ENCODE data around the gene PXK. TPM values are rescaled to one million over a fixed set of nuclear protein-coding genes. Genes with fewer than 3 reads are reported as not detected.

PXK gene
- total RNA-seq, 3 donors from 2014 or later, result 30.3 to 36.1 (median 34.6) TPM

DNA sequence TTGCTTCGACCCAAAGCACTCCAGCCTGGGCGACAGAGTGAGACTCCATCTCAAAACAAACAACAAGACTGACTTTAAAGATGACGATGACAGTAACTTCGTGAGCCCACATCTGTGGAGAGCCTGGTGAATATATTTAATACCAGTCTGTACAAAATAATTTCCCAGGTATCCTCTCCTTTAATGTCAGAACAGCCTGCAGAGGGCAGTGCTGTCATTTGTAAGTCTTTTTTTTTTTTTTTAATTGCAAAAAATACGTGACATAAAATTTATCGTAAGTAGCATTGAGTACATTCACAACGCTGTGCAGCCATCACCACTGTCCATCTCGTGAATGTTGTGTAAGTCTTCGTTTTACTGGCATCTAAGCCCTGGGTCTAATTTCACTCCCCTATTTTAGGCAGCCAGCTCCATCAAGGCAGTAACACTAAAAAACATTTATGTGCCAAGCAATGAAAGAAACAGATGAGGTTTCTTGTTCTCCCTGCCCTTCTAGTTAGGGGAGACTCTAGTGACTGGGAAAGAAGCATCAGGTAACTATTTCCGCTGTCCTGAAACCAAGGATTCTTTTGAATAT, 25.0 kb upstream of the PXK start:
- no peak for DNase-seq (ENCODE audit: low spot score in 2 of 2)
- no peaks in the 10 kb centered on the region for H3K36me3 ChIP-seq
- peaks cover 7 to 19% of the 10 kb centered on the region in 2 donors for H3K4me1 ChIP-seq
- no peaks in the 10 kb centered on the region for H3K27me3 ChIP-seq
- intact Hi-C loops (cut with DNase I; ENCODE audit: low total_unique reads), result no loop called here
- TF ChIP-seq POLR2AphosphoS5 (IDR thresholded peaks at IDR 0.05), result no peak
- TF ChIP-seq, protein P1, sequence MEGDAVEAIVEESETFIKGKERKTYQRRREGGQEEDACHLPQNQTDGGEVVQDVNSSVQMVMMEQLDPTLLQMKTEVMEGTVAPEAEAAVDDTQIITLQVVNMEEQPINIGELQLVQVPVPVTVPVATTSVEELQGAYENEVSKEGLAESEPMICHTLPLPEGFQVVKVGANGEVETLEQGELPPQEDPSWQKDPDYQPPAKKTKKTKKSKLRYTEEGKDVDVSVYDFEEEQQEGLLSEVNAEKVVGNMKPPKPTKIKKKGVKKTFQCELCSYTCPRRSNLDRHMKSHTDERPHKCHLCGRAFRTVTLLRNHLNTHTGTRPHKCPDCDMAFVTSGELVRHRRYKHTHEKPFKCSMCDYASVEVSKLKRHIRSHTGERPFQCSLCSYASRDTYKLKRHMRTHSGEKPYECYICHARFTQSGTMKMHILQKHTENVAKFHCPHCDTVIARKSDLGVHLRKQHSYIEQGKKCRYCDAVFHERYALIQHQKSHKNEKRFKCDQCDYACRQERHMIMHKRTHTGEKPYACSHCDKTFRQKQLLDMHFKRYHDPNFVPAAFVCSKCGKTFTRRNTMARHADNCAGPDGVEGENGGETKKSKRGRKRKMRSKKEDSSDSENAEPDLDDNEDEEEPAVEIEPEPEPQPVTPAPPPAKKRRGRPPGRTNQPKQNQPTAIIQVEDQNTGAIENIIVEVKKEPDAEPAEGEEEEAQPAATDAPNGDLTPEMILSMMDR (IDR thresholded peaks at IDR 0.05), result peak; percentile 27 to 33 (median 33)
- peak overlapping the region; percentile 79 to 85 (median 83) for H3K4me3 ChIP-seq
- H3K27ac ChIP-seq, result peak overlapping the region; percentile 99
- H3K9me3 ChIP-seq, result no peaks in the 10 kb centered on the region

DNA sequence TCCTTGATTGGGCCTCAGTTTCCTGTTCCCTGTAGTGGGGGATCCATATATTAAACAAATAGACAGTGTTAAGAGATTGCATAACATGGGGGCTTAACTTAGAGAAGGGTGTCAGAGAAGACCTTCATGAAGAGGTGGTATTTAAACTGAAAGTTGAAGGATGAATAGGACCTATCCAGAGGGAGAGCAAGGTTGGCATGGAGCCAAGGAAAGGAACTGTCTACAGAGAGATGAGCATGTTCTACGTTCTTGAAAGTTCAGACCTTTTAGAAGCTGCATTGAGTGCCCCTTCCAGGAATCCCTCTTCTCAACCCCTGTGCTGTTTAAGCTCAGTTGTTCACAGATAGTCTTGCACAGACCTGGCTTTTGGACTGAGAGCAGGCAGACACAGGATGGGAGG, 24.0 kb upstream of the PXK start:
- Histone ChIP-seq H3K9me3 (no peaks in the 10 kb centered on the region), H3K36me3 (no peaks in the 10 kb centered on the region), H3K4me3 (peak overlapping the region in 1 of 3 donors; percentile 18), H3K27ac (peak overlapping the region in 1 of 2 donors; percentile 99), H3K27me3 (no peaks in the 10 kb centered on the region), H3K4me1 (peaks cover 7 to 19% of the 10 kb centered on the region in 2 donors)
- no peak for DNase-seq (ENCODE audit: low spot score in 2 of 2)
- intact Hi-C loops (cut with DNase I; ENCODE audit: low total_unique reads), result no loop called here
- TF ChIP-seq POLR2A (IDR thresholded peaks at IDR 0.05) (no peak), POLR2AphosphoS5 (IDR thresholded peaks at IDR 0.05) (no peak)
- TF ChIP-seq, protein P1 (IDR thresholded peaks at IDR 0.05), result no peak

DNA sequence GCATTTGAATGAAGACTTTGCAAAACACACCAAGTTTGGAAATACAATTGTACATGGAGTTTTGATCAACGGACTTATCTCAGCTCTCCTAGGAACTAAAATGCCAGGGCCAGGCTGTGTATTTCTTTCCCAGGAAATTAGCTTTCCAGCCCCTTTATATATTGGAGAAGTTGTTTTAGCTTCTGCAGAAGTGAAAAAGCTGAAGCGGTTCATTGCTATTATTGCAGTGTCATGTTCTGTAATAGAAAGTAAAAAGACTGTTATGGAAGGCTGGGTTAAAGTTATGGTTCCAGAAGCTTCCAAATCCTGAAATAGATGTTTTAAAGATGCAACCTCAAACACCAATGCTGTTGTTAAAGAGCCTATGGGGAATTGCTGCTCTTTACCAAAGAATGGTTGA, 14.9 kb upstream of the PXK start:
- Histone ChIP-seq H3K36me3 (peaks cover 7% of the 10 kb centered on the region), H3K4me3 (no peak overlapping the region), H3K27ac (no peak overlapping the region), H3K27me3 (no peaks in the 10 kb centered on the region), H3K4me1 (no peaks in the 10 kb centered on the region), H3K9me3 (no peaks in the 10 kb centered on the region)
- DNase-seq (ENCODE audit: low spot score in 2 of 2), result no peak
- TF ChIP-seq, protein P1 (IDR thresholded peaks at IDR 0.05), result no peak
- TF ChIP-seq POLR2AphosphoS5 (IDR thresholded peaks at IDR 0.05) (no peak), POLR2A (IDR thresholded peaks at IDR 0.05) (no peak)
- intact Hi-C loops (cut with DNase I; ENCODE audit: low total_unique reads), result no loop called here

DNA sequence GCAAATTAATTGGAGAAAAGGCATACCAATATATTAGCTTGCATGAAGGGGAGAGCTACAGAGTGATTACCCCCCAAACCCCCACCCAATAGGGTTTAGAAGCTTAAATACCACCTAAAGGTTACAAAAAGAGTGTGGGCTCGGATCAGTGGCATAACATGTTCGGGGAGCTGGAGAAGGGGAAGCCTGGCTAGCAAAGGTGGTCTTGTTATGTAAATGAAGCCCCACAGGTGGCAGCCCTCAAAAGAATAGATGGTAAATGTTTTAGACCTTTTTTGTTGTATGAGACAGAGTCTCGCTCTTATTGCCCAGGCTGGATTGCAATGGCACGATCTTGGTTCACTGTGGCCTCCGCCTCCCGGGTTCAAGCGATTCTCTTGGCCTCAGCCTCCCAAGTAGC, 10.9 kb upstream of the PXK start:
- intact Hi-C loops (cut with DNase I; ENCODE audit: low total_unique reads), result no loop called here
- no peak for DNase-seq (ENCODE audit: low spot score in 2 of 2)

DNA sequence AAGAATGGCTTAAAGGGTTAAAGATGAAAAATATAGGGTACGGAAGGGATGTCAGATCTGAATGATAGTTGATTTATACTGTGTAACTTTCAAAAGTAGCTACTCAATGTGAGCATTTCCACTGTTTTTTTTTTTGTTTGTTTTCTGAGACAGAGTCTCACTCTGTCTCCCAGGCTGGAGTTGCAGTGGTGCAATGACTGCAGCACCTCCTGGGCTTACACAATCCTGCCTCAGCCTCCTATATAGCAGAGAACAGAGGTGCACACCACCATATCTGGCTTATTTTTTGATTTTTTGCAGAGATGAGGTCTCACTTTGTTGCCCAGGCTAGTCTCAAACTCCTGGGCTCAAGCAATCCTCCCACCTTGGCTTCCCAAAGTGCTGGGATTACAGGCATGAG, 9.9 kb upstream of the PXK start:
- no peak for DNase-seq (ENCODE audit: low spot score in 2 of 2)
- H3K27me3 ChIP-seq, result no peaks in the 10 kb centered on the region
- no peaks in the 10 kb centered on the region for H3K4me1 ChIP-seq
- H3K27ac ChIP-seq, result no peak overlapping the region
- intact Hi-C loops (cut with DNase I; ENCODE audit: low total_unique reads), result no loop called here
- TF ChIP-seq POLR2A (IDR thresholded peaks at IDR 0.05) (no peak), POLR2AphosphoS5 (IDR thresholded peaks at IDR 0.05) (no peak)
- TF ChIP-seq, protein P1 (IDR thresholded peaks at IDR 0.05), result no peak
- H3K36me3 ChIP-seq, result peaks cover 5% of the 10 kb centered on the region
- no peak overlapping the region for H3K4me3 ChIP-seq
- H3K9me3 ChIP-seq, result no peaks in the 10 kb centered on the region

More for the DNA sequence above, 10.9 kb upstream of the PXK start:
- Histone ChIP-seq H3K4me3 (no peak overlapping the region), H3K27ac (no peak overlapping the region), H3K9me3 (no peaks in the 10 kb centered on the region), H3K36me3 (peaks cover 7% of the 10 kb centered on the region), H3K4me1 (no peaks in the 10 kb centered on the region), H3K27me3 (no peaks in the 10 kb centered on the region)
- TF ChIP-seq POLR2A (IDR thresholded peaks at IDR 0.05), result no peak
- TF ChIP-seq, protein P1 (IDR thresholded peaks at IDR 0.05), result no peak
- no peak for TF ChIP-seq POLR2AphosphoS5 (IDR thresholded peaks at IDR 0.05)
